ENCODE results near the gene CD163L1. TPM values are rescaled to one million over a fixed set of nuclear protein-coding genes. Genes with fewer than 3 reads are reported as not detected.
A peak's percentile ranks its signal among the peaks of the same experiment; 100 is the strongest.

CD163L1 gene
- total RNA-seq, 1 experiment from 2014 or later, result 2.1 TPM

- intact Hi-C loops (cut with micrococcal nuclease), result no loop called here
- Mint-ChIP-seq H3K4me1 (ENCODE audit: insufficient read depth, unreplicated experiment) (peaks cover 12% of the 10 kb centered on the region), H3K36me3 (ENCODE audit: insufficient read depth, unreplicated experiment) (no peaks in the 10 kb centered on the region), H3K27ac (ENCODE audit: low read depth, unreplicated experiment) (no peak overlapping the region), H3K4me3 (ENCODE audit: unreplicated experiment) (no peak overlapping the region), H3K9me3 (ENCODE audit: unreplicated experiment) (peaks cover 4% of the 10 kb centered on the region), H3K27me3 (ENCODE audit: insufficient read depth, unreplicated experiment) (no peaks in the 10 kb centered on the region)
- ChIA-PET POLR2A (no interaction called here), CTCF (no interaction called here)
- no TSS peak for BruUV-seq (replicated peaks)
- TF ChIP-seq CTCF (IDR thresholded peaks at IDR 0.05; ENCODE audit: unreplicated experiment), result no peak
- no peak for DNase-seq (ENCODE audit: unreplicated experiment)
Observed at GRCh38 chr12:7351177-7351576, 92.8 kb downstream of the CD163L1 start.

DNA sequence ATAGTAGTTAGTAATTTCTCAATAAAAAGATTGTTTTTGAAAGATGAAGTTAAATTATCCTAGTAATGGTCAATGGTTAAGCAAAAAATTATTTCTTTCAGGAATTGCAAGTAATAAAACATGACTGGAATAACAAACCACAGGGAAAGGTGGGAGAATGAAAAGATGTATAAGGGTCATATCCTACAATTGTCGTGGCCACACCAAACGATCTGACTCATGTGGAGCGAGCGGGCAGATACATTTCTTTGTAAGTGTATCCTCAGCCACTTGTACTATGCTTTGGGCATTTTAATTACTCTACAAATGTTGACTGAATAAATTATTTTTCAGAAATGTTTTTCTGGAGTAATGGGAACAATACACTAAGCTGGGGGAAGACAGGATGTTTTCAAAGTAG is 94.5 kb downstream of the CD163L1 start:
- peaks cover 9% of the 10 kb centered on the region for H3K4me1 Mint-ChIP-seq (ENCODE audit: insufficient read depth, unreplicated experiment)

GRCh38 chr12:7346551-7347225 is 97.3 kb downstream of the CD163L1 start:
- no peak overlapping the region for H3K27ac Mint-ChIP-seq (ENCODE audit: low read depth, unreplicated experiment)
- no peaks in the 10 kb centered on the region for H3K27me3 Mint-ChIP-seq (ENCODE audit: insufficient read depth, unreplicated experiment)
- no peaks in the 10 kb centered on the region for H3K36me3 Mint-ChIP-seq (ENCODE audit: insufficient read depth, unreplicated experiment)
- ChIA-PET POLR2A (interaction anchor here (0.7 kb wide), 1 partner anchor 191 kb away, joined by 4 read pairs; no protein-coding TSS in a partner anchor), CTCF (no interaction called here)
- peaks cover 17% of the 10 kb centered on the region for H3K9me3 Mint-ChIP-seq (ENCODE audit: unreplicated experiment)
- H3K4me1 Mint-ChIP-seq (ENCODE audit: insufficient read depth, unreplicated experiment), result no peaks in the 10 kb centered on the region
- no peak overlapping the region for H3K4me3 Mint-ChIP-seq (ENCODE audit: unreplicated experiment)
- DNase-seq (ENCODE audit: unreplicated experiment), result peak; percentile 59
- intact Hi-C loops (cut with micrococcal nuclease), result no loop called here
- BruUV-seq (replicated peaks), result no TSS peak
- TF ChIP-seq CTCF (IDR thresholded peaks at IDR 0.05; ENCODE audit: unreplicated experiment), result no peak

More for the DNA sequence above, 94.5 kb downstream of the CD163L1 start:
- no TSS peak for BruUV-seq (replicated peaks)
- Mint-ChIP-seq H3K27ac (ENCODE audit: low read depth, unreplicated experiment) (no peak overlapping the region), H3K4me3 (ENCODE audit: unreplicated experiment) (no peak overlapping the region), H3K9me3 (ENCODE audit: unreplicated experiment) (peaks cover 6% of the 10 kb centered on the region), H3K36me3 (ENCODE audit: insufficient read depth, unreplicated experiment) (no peaks in the 10 kb centered on the region), H3K27me3 (ENCODE audit: insufficient read depth, unreplicated experiment) (no peaks in the 10 kb centered on the region)
- DNase-seq (ENCODE audit: unreplicated experiment), result no peak
- POLR2A ChIA-PET, result interaction anchor here (0.5 kb wide), 1 partner anchor 661 kb away, joined by 3 read pairs; no protein-coding TSS in a partner anchor
- intact Hi-C loops (cut with micrococcal nuclease), result no loop called here
- TF ChIP-seq CTCF (IDR thresholded peaks at IDR 0.05; ENCODE audit: unreplicated experiment), result no peak
- CTCF ChIA-PET, result interaction anchor here (0.7 to 1.2 kb wide), 2 partner anchors 20 to 515 kb away, joined by 3 read pairs; no protein-coding TSS in a partner anchor

GRCh38 chr12:7344833-7345606 is 98.9 kb downstream of the CD163L1 start:
- intact Hi-C loops (cut with micrococcal nuclease), result no loop called here
- Mint-ChIP-seq H3K36me3 (ENCODE audit: insufficient read depth, unreplicated experiment) (no peaks in the 10 kb centered on the region), H3K27ac (ENCODE audit: low read depth, unreplicated experiment) (no peak overlapping the region), H3K4me3 (ENCODE audit: unreplicated experiment) (no peak overlapping the region), H3K27me3 (ENCODE audit: insufficient read depth, unreplicated experiment) (no peaks in the 10 kb centered on the region), H3K9me3 (ENCODE audit: unreplicated experiment) (peaks cover 17% of the 10 kb centered on the region), H3K4me1 (ENCODE audit: insufficient read depth, unreplicated experiment) (no peaks in the 10 kb centered on the region)
- ChIA-PET POLR2A (no interaction called here), CTCF (no interaction called here)
- DNase-seq (ENCODE audit: unreplicated experiment), result no peak
- no TSS peak for BruUV-seq (replicated peaks)
- TF ChIP-seq CTCF (IDR thresholded peaks at IDR 0.05; ENCODE audit: unreplicated experiment), result no peak

All from MCF 10A (cell line).